ENCODE measurements around the gene CCSER1. TPM values are rescaled to one million over a fixed set of nuclear protein-coding genes. Genes with fewer than 3 reads are reported as not detected.
"Not testable (repeated sequence)": the region's sequence is repeated elsewhere in the genome, so short reads cannot be mapped to it uniquely, and the experiment has no call there.

The CCSER1 gene
- total and polyA plus RNA-seq, 2 donors (not counting 1 experiment from before 2014, with no cell fraction given): under 0.01 TPM; not detected in 1

GRCh38 chr4:91258326-91258725 lies 1131.1 kb downstream of the CCSER1 start:
- DNase-seq (ENCODE audit: low read depth in 2 of 2): no peak
- Histone ChIP-seq H3K4me3 (replicated peaks in 1 of 4; ENCODE audit: control extremely low read depth in 1 of 4, insufficient read depth in 1 of 4, low read depth in 3 of 4, low read length in 4 of 4) (no peak overlapping the region), H3K4me1 (ENCODE audit: control insufficient read depth, extremely low read depth, insufficient read depth, low read length) (no peaks in the 10 kb centered on the region), H2AFZ (ENCODE audit: low read length) (no peak overlapping the region), H3K36me3 (ENCODE audit: control insufficient read depth, insufficient read depth, low read length) (no peaks in the 10 kb centered on the region), H3K27me3 (ENCODE audit: control insufficient read depth, insufficient read depth, low read length) (no peaks in the 10 kb centered on the region), H3K27ac (ENCODE audit: insufficient read depth, low read length) (no peak overlapping the region), H3K79me2 (ENCODE audit: control insufficient read depth, insufficient read depth, low read length) (no peaks in the 10 kb centered on the region), H3K4me2 (ENCODE audit: extremely low read depth, insufficient read depth, low read length) (no peak overlapping the region), H3K9ac (ENCODE audit: insufficient read depth, low read length) (no peak overlapping the region), H3K9me3 (ENCODE audit: control insufficient read depth, insufficient read depth, low read depth, low read length) (no peaks in the 10 kb centered on the region), H4K20me1 (ENCODE audit: control insufficient read depth, extremely low read depth, insufficient read depth, low read length) (no peaks in the 10 kb centered on the region)
- TF ChIP-seq EZH2 (IDR thresholded peaks at IDR 0.05; ENCODE audit: low read length, missing control alignments): no peak
- TF ChIP-seq CTCF (conservative IDR thresholded peaks at IDR 0.05 in 1 of 2, IDR thresholded peaks at IDR 0.05 in 1 of 2; ENCODE audit: low read depth in 1 of 2, low read length in 2 of 2): no peak

- no peaks in the 10 kb centered on the region for H3K4me1 ChIP-seq (ENCODE audit: control insufficient read depth, extremely low read depth, insufficient read depth, low read length)
- no peak overlapping the region for H3K27ac ChIP-seq (ENCODE audit: insufficient read depth, low read length)
- H3K27me3 ChIP-seq (ENCODE audit: control insufficient read depth, insufficient read depth, low read length): no peaks in the 10 kb centered on the region
- DNase-seq (ENCODE audit: low read depth in 2 of 2): no peak
- H2AFZ ChIP-seq (ENCODE audit: low read length): no peak overlapping the region
- H3K9me3 ChIP-seq (ENCODE audit: control insufficient read depth, insufficient read depth, low read depth, low read length): no peaks in the 10 kb centered on the region
- no peaks in the 10 kb centered on the region for H3K79me2 ChIP-seq (ENCODE audit: control insufficient read depth, insufficient read depth, low read length)
- H3K36me3 ChIP-seq (ENCODE audit: control insufficient read depth, insufficient read depth, low read length): no peaks in the 10 kb centered on the region
- no peak overlapping the region for H3K4me3 ChIP-seq (replicated peaks in 1 of 4; ENCODE audit: control extremely low read depth in 1 of 4, insufficient read depth in 1 of 4, low read depth in 3 of 4, low read length in 4 of 4)
- H4K20me1 ChIP-seq (ENCODE audit: control insufficient read depth, extremely low read depth, insufficient read depth, low read length): no peaks in the 10 kb centered on the region
- H3K9ac ChIP-seq (ENCODE audit: insufficient read depth, low read length): no peak overlapping the region
- TF ChIP-seq CTCF (conservative IDR thresholded peaks at IDR 0.05 in 1 of 2, IDR thresholded peaks at IDR 0.05 in 1 of 2; ENCODE audit: low read depth in 1 of 2, low read length in 2 of 2) (no peak), EZH2 (IDR thresholded peaks at IDR 0.05; ENCODE audit: low read length, missing control alignments) (no peak)
- H3K4me2 ChIP-seq (ENCODE audit: extremely low read depth, insufficient read depth, low read length): no peak overlapping the region
These were observed 1140.3 kb downstream of the CCSER1 start for GRCh38 chr4:91267543-91267942.

GRCh38 chr4:91268481-91268880 lies 1141.3 kb downstream of the CCSER1 start:
- not testable (repeated sequence) for H2AFZ ChIP-seq (ENCODE audit: low read length); H3K4me1 ChIP-seq (ENCODE audit: control insufficient read depth, extremely low read depth, insufficient read depth, low read length); H3K27ac ChIP-seq (ENCODE audit: insufficient read depth, low read length); H4K20me1 ChIP-seq (ENCODE audit: control insufficient read depth, extremely low read depth, insufficient read depth, low read length); H3K4me2 ChIP-seq (ENCODE audit: extremely low read depth, insufficient read depth, low read length); H3K79me2 ChIP-seq (ENCODE audit: control insufficient read depth, insufficient read depth, low read length); DNase-seq (ENCODE audit: low read depth in 2 of 2); H3K36me3 ChIP-seq (ENCODE audit: control insufficient read depth, insufficient read depth, low read length); H3K4me3 ChIP-seq (replicated peaks in 1 of 4; ENCODE audit: control extremely low read depth in 1 of 4, insufficient read depth in 1 of 4, low read depth in 3 of 4, low read length in 4 of 4); H3K9me3 ChIP-seq (ENCODE audit: control insufficient read depth, insufficient read depth, low read depth, low read length); H3K9ac ChIP-seq (ENCODE audit: insufficient read depth, low read length); H3K27me3 ChIP-seq (ENCODE audit: control insufficient read depth, insufficient read depth, low read length)

Measured in fibroblast of lung (primary cell).